ENCODE measurements around the gene ZNF680.

Gene ZNF680

GRCh38 chr7:64533756-64534155, 29.1 kb downstream of the ZNF680 start:
- peaks cover 5% of the 10 kb centered on the region for H3K4me1 ChIP-seq (ENCODE audit: insufficient read depth, low read length, poor library complexity, severe bottlenecking)
- no peaks in the 10 kb centered on the region for H3F3A ChIP-seq (ENCODE audit: low read depth)
- no peak overlapping the region for H2AFZ ChIP-seq (ENCODE audit: low read length)
- no peaks in the 10 kb centered on the region for H3K27me3 ChIP-seq (ENCODE audit: insufficient read depth, low read length, poor library complexity, severe bottlenecking)
- no peaks in the 10 kb centered on the region for H3K9me2 ChIP-seq (replicated peaks; ENCODE audit: low read depth, low read length)
- H3K79me2 ChIP-seq (ENCODE audit: insufficient read depth, low read length): peaks cover 62% of the 10 kb centered on the region
- no peaks in the 10 kb centered on the region for H3K9me3 ChIP-seq (ENCODE audit: insufficient read depth, low read depth, low read length)
- no peak overlapping the region for H3K4me3 ChIP-seq (ENCODE audit: low read length, poor library complexity, severe bottlenecking)
- no peak overlapping the region for H3K9ac ChIP-seq (ENCODE audit: low read depth, low read length, poor library complexity, severe bottlenecking)
- TF ChIP-seq EZH2phosphoT487 (IDR thresholded peaks at IDR 0.05; ENCODE audit: borderline replicate concordance) (no peak), CTCF (conservative IDR thresholded peaks at IDR 0.05; ENCODE audit: low read length) (no peak)
- no peak overlapping the region for H3K4me2 ChIP-seq (ENCODE audit: low read depth, low read length, poor library complexity, severe bottlenecking)
- H3K36me3 ChIP-seq (ENCODE audit: insufficient read depth, low read length): peaks cover 54% of the 10 kb centered on the region
- no peaks in the 10 kb centered on the region for H4K20me1 ChIP-seq (ENCODE audit: insufficient read depth, low read length, poor library complexity, severe bottlenecking)

- Histone ChIP-seq H3K79me2 (ENCODE audit: insufficient read depth, low read length) (peaks cover 55% of the 10 kb centered on the region), H3F3A (ENCODE audit: low read depth) (no peaks in the 10 kb centered on the region), H3K4me1 (ENCODE audit: insufficient read depth, low read length, poor library complexity, severe bottlenecking) (peaks cover 7% of the 10 kb centered on the region), H2AFZ (ENCODE audit: low read length) (no peak overlapping the region), H3K4me3 (ENCODE audit: low read length, poor library complexity, severe bottlenecking) (no peak overlapping the region), H4K20me1 (ENCODE audit: insufficient read depth, low read length, poor library complexity, severe bottlenecking) (no peaks in the 10 kb centered on the region), H3K9me3 (ENCODE audit: insufficient read depth, low read depth, low read length) (peaks cover 14% of the 10 kb centered on the region; the same call in 1 of the 2 replicates), H3K9ac (ENCODE audit: low read depth, low read length, poor library complexity, severe bottlenecking) (no peak overlapping the region), H3K4me2 (ENCODE audit: low read depth, low read length, poor library complexity, severe bottlenecking) (peak overlapping the region; percentile 14), H3K9me2 (replicated peaks; ENCODE audit: low read depth, low read length) (no peaks in the 10 kb centered on the region), H3K27me3 (ENCODE audit: insufficient read depth, low read length, poor library complexity, severe bottlenecking) (peaks cover 5% of the 10 kb centered on the region), H3K36me3 (ENCODE audit: insufficient read depth, low read length) (peaks cover 73% of the 10 kb centered on the region)
- no peak for TF ChIP-seq CTCF (conservative IDR thresholded peaks at IDR 0.05; ENCODE audit: low read length)
- no peak for TF ChIP-seq EZH2phosphoT487 (IDR thresholded peaks at IDR 0.05; ENCODE audit: borderline replicate concordance)
Measured at GRCh38 chr7:64528770-64529169, 34.1 kb downstream of the ZNF680 start.

- Histone ChIP-seq H3K9me3 (ENCODE audit: insufficient read depth, low read depth, low read length) (peaks cover 54% of the 10 kb centered on the region), H3K36me3 (ENCODE audit: insufficient read depth, low read length) (peaks cover 67% of the 10 kb centered on the region)
- TF ChIP-seq CTCF (conservative IDR thresholded peaks at IDR 0.05; ENCODE audit: low read length): no peak
- TF ChIP-seq EZH2phosphoT487 (IDR thresholded peaks at IDR 0.05; ENCODE audit: borderline replicate concordance): no peak
Measured at GRCh38 chr7:64521409-64521984, 41.4 kb downstream of the ZNF680 start.

More at GRCh38 chr7:64521409-64521984, 41.4 kb downstream of the ZNF680 start:
- Histone ChIP-seq H3F3A (ENCODE audit: low read depth) (no peaks in the 10 kb centered on the region), H3K9ac (ENCODE audit: low read depth, low read length, poor library complexity, severe bottlenecking) (no peak overlapping the region), H3K27me3 (ENCODE audit: insufficient read depth, low read length, poor library complexity, severe bottlenecking) (peaks cover 11% of the 10 kb centered on the region), H3K79me2 (ENCODE audit: insufficient read depth, low read length) (peaks cover 24% of the 10 kb centered on the region), H4K20me1 (ENCODE audit: insufficient read depth, low read length, poor library complexity, severe bottlenecking) (no peaks in the 10 kb centered on the region), H3K4me3 (ENCODE audit: low read length, poor library complexity, severe bottlenecking) (no peak overlapping the region), H3K4me2 (ENCODE audit: low read depth, low read length, poor library complexity, severe bottlenecking) (no peak overlapping the region), H3K9me2 (replicated peaks; ENCODE audit: low read depth, low read length) (no peaks in the 10 kb centered on the region), H3K4me1 (ENCODE audit: insufficient read depth, low read length, poor library complexity, severe bottlenecking) (no peaks in the 10 kb centered on the region), H2AFZ (ENCODE audit: low read length) (no peak overlapping the region)

Data from Loucy (cell line).